ENCODE results near the gene AK9. TPM values are rescaled to one million over a fixed set of nuclear protein-coding genes. Genes with fewer than 3 reads are reported as not detected.

AK9 gene
- total and polyA plus RNA-seq, 10 of the 15 experiments (the other 5 are each of a cell fraction or from before 2014, with no cell fraction given) = 2.1 to 7.4 (median 4.2) TPM

- no peak for TF ChIP-seq ZNF592 (IDR thresholded peaks at IDR 0.05)
- TF ChIP-seq SRF (IDR thresholded peaks at IDR 0.05; ENCODE audit: low read depth in 2 of 2, low read length in 2 of 2) = no peak
- no peak for TF ChIP-seq RCOR1 (conservative IDR thresholded peaks at IDR 0.05; ENCODE audit: low read depth, low read length)
Observed at GRCh38 chr6:109460161-109460829, 230.7 kb downstream of the AK9 start (continued).

- Histone ChIP-seq H3K9me3 (replicated peaks; ENCODE audit: control insufficient read depth, insufficient read depth, low read length) (no peaks in the 10 kb centered on the region; the same call in 1 of the 3 replicates), H2AFZ (ENCODE audit: control insufficient read depth, low read depth, low read length) (no peak overlapping the region), H3K27ac (ENCODE audit: control insufficient read depth, insufficient read depth) (peak overlapping the region; percentile 75), H3K79me2 (ENCODE audit: control insufficient read depth, insufficient read depth, low read length) (peaks cover 43% of the 10 kb centered on the region), H3K9ac (ENCODE audit: control insufficient read depth, insufficient read depth, low read length) (0 out of 2 replicates have a peak overlapping the region, but pooled peaks have one; percentile 25), H3K36me3 (ENCODE audit: control insufficient read depth in 2 of 2, insufficient read depth in 2 of 2, low read length in 1 of 2) (peaks cover 0 to 16% of the 10 kb centered on the region in 2 experiments; a peak in 2 of 4 replicates), H4K20me1 (ENCODE audit: control insufficient read depth, insufficient read depth) (no peaks in the 10 kb centered on the region), H3K4me3 (no peak overlapping the region), H3K27me3 (replicated peaks in 1 of 2; ENCODE audit: control insufficient read depth in 2 of 2, insufficient read depth in 2 of 2, low read length in 1 of 2) (no peaks in the 10 kb centered on the region), H3K4me1 (ENCODE audit: control insufficient read depth, insufficient read depth, low read length) (peaks cover 45% of the 10 kb centered on the region), H3K4me2 (ENCODE audit: control insufficient read depth, insufficient read depth) (peak overlapping the region; percentile 69)
- FAIRE-seq (no peak), ATAC-seq (peak; percentile 19), DNase-seq (ENCODE audit: low read depth, low spot score) (peak; percentile 56)
- ChIA-PET SMC1A (ENCODE audit: uncharacterized antibody, unreplicated experiment) (interaction anchor here (1.2 to 10.1 kb wide), 8 partner anchors 10 to 77 kb away, joined by 3 to 148 read pairs (median 5); partner anchors contain the start of genes CD164 and ZBTB24), CTCF (interaction anchor here (0.7 to 5.2 kb wide), 4 partner anchors 10 to 22 kb away, joined by 3 to 35 read pairs (median 13); partner anchors contain the start of gene ZBTB24), RAD21 (ENCODE audit: unreplicated experiment) (interaction anchor here (0.5 to 10.1 kb wide), 6 partner anchors 14 to 235 kb away, joined by 3 to 97 read pairs (median 8); partner anchors contain the start of genes PPIL6, SMPD2 and ZBTB24), POLR2A (interaction anchor here (0.6 to 13.1 kb wide), 3 partner anchors 23 to 355 kb away, joined by 3 to 132 read pairs (median 3); partner anchors contain the start of gene ZBTB24)
- 2% methylated on average over 5 of the region's 5 CpGs for WGBS (ENCODE audit: insufficient coverage, insufficient replicate concordance, low lambda C conversion rate, missing lambda C conversion rate)
- in situ Hi-C loops (cut with MboI) (no loop called here), intact Hi-C loops (cut with micrococcal nuclease; ENCODE audit: unreplicated experiment) (loop anchor here (2.0 to 5.0 kb wide), 3 partner anchors 14 to 362 kb away; partner anchors contain the start of genes CD164 and CEP57L1)
- no TSS peak for BruUV-seq (replicated peaks)
- TF ChIP-seq ZBED1 (IDR thresholded peaks at IDR 0.05; ENCODE audit: borderline replicate concordance) (0 out of 2 replicates have a peak, but pooled peaks have one; percentile 59), SPI1 (IDR thresholded peaks at IDR 0.05; ENCODE audit: borderline replicate concordance, insufficient read depth, low read depth, low read length) (peak; percentile 58), CREB1 (IDR thresholded peaks at IDR 0.05; ENCODE audit: low read depth) (peak; percentile 44; the same call in 1 of the 2 replicates), RELB (IDR thresholded peaks at IDR 0.05; ENCODE audit: low read depth) (peak; percentile 91), ATF3 (IDR thresholded peaks at IDR 0.05; ENCODE audit: borderline replicate concordance, extremely low read depth, low read depth, low read length) (0 out of 2 replicates have a peak, but pooled peaks have one; percentile 6), IKZF1 (conservative IDR thresholded peaks at IDR 0.05) (peak; percentile 74), NBN (IDR thresholded peaks at IDR 0.05) (peak; percentile 74), CBFB (IDR thresholded peaks at IDR 0.05; ENCODE audit: low read depth) (peak; percentile 61; the same call in 1 of the 2 replicates), NR2F1 (conservative IDR thresholded peaks at IDR 0.05) (no peak), FOS (IDR thresholded peaks at IDR 0.05; ENCODE audit: borderline replicate concordance, extremely low read depth, insufficient read length) (no peak), EED (IDR thresholded peaks at IDR 0.05; ENCODE audit: low read depth) (peak; percentile 78)
Observed at GRCh38 chr6:109458774-109459531, 232.0 kb downstream of the AK9 start.

All from GM12878 (cell line).